Right atrium auricular region (tissue), 2 donors: Measurements from ENCODE around the gene DDOST. TPM values are rescaled to one million over a fixed set of nuclear protein-coding genes. Genes with fewer than 3 reads are reported as not detected.
A peak's percentile ranks its signal among the peaks of the same experiment; 100 is the strongest.

Source experiments
- DNase-seq: peaks from one replicate; pipeline ENCODE4 v3.0.0-alpha.2; 2019; ENCODE audit warnings: low spot score
- H3K27ac ChIP-seq, 2 donors: fragments of 200-600 bp; sonication (generic); 1 replicate in 1 of 2; 2 replicates in 1 of 2; pipeline ENCODE4 v1.5.1; 2016 to 2019
- H3K27me3 ChIP-seq, 2 donors: fragments of 200-600 bp; sonication (generic); one replicate each; pipeline versions ENCODE4 v1.5.1 to v1.6.0; 2017 to 2019
- H3K36me3 ChIP-seq: fragments of 200-600 bp; sonication (generic); one replicate; pipeline ENCODE4 v1.5.1; 2016
- H3K4me1 ChIP-seq, 2 donors: fragments of 200-600 bp; sonication (generic); one replicate each; pipeline versions ENCODE4 v1.5.1 to v1.6.0; 2017 to 2019
- H3K4me3 ChIP-seq, 2 donors: fragments of 200-600 bp; sonication (generic); 1 replicate in 1 of 2; 2 replicates in 1 of 2; pipeline ENCODE4 v1.5.1; 2017 to 2019; ENCODE audit warnings: mild to moderate bottlenecking in 1 of 2, moderate library complexity in 1 of 2
- H3K9me3 ChIP-seq, 2 donors: fragments of 200-600 bp; sonication (generic); one replicate each; pipeline ENCODE4 v1.5.1; 2019
- total RNA-seq, 2 donors: library from RNA; depleted of rRNA; stranded (reverse); fragments of >200 nt; gene quantifications; one replicate each; pipeline ENCODE4 v1.1.0, GENCODE V29; 2016
- TF ChIP-seq, protein P1 (sequence below), 2 donors: fragments of 200-600 bp; sonication (generic); IDR thresholded peaks; one replicate each; pipeline ENCODE4 v1.5.1; 2019; ENCODE audit warnings: antibody characterized with exemption in 2 of 2

DDOST gene
- total RNA-seq, 2 donors from 2014 or later: 147 to 152 TPM

GRCh38 chr1:20697563-20697962 lies 36.4 kb upstream of the DDOST start:
- no peaks in the 10 kb centered on the region for H3K36me3 ChIP-seq
- no peaks in the 10 kb centered on the region for H3K9me3 ChIP-seq
- no peaks in the 10 kb centered on the region for H3K27me3 ChIP-seq
- TF ChIP-seq, protein P1, sequence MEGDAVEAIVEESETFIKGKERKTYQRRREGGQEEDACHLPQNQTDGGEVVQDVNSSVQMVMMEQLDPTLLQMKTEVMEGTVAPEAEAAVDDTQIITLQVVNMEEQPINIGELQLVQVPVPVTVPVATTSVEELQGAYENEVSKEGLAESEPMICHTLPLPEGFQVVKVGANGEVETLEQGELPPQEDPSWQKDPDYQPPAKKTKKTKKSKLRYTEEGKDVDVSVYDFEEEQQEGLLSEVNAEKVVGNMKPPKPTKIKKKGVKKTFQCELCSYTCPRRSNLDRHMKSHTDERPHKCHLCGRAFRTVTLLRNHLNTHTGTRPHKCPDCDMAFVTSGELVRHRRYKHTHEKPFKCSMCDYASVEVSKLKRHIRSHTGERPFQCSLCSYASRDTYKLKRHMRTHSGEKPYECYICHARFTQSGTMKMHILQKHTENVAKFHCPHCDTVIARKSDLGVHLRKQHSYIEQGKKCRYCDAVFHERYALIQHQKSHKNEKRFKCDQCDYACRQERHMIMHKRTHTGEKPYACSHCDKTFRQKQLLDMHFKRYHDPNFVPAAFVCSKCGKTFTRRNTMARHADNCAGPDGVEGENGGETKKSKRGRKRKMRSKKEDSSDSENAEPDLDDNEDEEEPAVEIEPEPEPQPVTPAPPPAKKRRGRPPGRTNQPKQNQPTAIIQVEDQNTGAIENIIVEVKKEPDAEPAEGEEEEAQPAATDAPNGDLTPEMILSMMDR (IDR thresholded peaks at IDR 0.05): no peak
- H3K4me3 ChIP-seq: no peak overlapping the region
- H3K4me1 ChIP-seq: peaks cover 0 to 13% of the 10 kb centered on the region in 2 donors
- no peak for DNase-seq
- H3K27ac ChIP-seq: peak overlapping the region; percentile 71 to 83

DNA sequence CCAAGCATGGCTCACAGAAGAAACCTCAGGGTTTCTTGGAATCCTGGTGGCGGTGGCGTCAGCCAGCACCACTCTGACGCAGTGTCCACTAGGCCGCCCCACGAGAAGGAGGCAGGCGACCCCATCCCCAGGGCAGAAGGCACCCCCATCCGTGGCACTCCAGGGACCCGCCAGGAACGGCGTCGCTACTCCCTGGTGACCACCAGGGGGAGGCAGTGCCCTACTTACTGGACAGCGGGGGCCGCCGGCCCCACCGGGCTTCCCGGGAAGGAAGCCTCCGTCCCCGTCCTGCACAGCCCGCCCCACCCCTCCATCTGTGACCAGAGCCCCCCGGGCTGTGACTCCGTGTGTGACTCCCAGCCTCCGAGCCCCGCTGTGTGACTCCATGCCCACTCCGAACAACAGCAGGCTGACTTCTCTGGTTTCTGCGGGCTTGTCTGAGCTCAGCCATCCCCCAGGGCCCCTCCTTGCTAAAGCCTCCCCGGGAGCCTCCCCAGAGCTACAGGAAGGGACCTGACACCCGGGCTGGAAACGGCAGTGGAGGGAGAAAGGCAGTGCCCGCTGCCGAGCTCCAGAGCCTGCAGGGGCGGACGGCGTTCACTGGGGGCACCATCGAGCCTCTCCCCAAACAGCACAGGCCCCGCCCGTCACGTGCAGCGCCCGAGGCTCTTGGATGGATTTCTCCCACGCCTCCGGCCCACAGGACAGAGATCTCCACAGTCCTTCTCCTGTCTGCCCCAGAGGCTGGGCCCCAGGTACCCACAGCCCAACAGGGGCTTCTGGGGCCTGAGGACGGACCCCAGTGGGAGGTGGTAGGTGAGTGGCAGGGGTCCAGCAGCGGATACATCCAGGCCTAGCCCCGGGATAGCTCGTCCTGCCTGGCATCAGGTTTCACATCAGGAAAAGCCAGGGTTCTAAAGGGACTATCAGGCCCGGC lies 35.5 kb upstream of the DDOST start:
- Histone ChIP-seq H3K36me3 (no peaks in the 10 kb centered on the region), H3K4me3 (peak overlapping the region; percentile 53 to 60), H3K9me3 (no peaks in the 10 kb centered on the region), H3K4me1 (peaks cover 0 to 13% of the 10 kb centered on the region in 2 donors), H3K27ac (peak overlapping the region; percentile 71 to 83), H3K27me3 (no peaks in the 10 kb centered on the region)
- peak; percentile 87 for DNase-seq
- TF ChIP-seq, protein P1 (IDR thresholded peaks at IDR 0.05): peak; percentile 90 to 95

DNA sequence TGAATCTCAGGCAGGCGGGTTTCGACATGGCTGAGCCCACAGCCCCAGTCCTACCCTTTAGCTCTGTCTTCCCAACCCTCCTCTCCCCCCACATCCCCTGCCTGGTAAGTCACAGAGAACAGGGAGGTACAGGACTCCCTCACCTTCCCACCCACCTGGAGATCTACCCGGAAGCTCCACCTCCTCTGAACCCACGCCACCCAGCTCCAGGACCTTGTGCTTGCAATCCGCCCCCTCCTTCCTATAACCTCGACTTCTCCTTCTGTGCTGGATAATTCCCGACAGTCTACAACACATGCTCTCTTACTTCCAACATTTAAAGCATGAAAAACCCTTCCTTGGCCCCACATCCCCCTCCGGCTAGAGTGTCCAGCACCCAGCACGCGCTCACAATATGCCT lies 34.3 kb upstream of the DDOST start:
- no peak for DNase-seq
- H3K4me1 ChIP-seq: peaks cover 0 to 13% of the 10 kb centered on the region in 2 donors
- no peaks in the 10 kb centered on the region for H3K27me3 ChIP-seq
- no peaks in the 10 kb centered on the region for H3K9me3 ChIP-seq
- H3K27ac ChIP-seq: no peak overlapping the region
- H3K4me3 ChIP-seq: no peak overlapping the region
- TF ChIP-seq, protein P1 (IDR thresholded peaks at IDR 0.05): no peak
- H3K36me3 ChIP-seq: no peaks in the 10 kb centered on the region

DNA sequence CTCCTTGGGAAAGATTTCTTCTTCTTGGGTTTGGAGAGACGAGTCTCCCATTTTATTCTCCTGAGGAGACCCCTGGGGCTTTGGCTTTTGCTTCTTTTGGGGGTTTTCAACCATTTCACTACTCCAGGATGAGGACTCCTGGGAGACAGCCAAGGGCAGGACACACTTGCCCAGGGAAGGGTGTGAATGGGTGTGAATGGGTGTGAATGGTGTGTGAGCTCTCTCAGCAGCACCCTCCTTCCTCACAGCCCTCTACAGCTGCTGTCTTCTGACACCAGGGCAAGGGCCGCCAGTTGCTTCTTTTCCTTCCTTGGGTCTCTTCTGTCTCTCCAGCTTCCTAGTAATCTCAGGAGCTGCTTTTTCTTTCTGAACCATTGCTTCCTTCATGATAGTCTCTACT lies 32.5 kb upstream of the DDOST start:
- DNase-seq: no peak
- no peak overlapping the region for H3K4me3 ChIP-seq

GRCh38 chr1:20691872-20692271 lies 30.7 kb upstream of the DDOST start:
- H3K9me3 ChIP-seq: no peaks in the 10 kb centered on the region
- peaks cover 0 to 8% of the 10 kb centered on the region in 2 donors for H3K4me1 ChIP-seq
- H3K36me3 ChIP-seq: no peaks in the 10 kb centered on the region
- H3K27ac ChIP-seq: no peak overlapping the region
- TF ChIP-seq, protein P1 (IDR thresholded peaks at IDR 0.05): no peak
- no peaks in the 10 kb centered on the region for H3K27me3 ChIP-seq
- DNase-seq: no peak
- H3K4me3 ChIP-seq: no peak overlapping the region

More for the DNA sequence above, 32.5 kb upstream of the DDOST start:
- Histone ChIP-seq H3K27me3 (no peaks in the 10 kb centered on the region), H3K9me3 (no peaks in the 10 kb centered on the region), H3K36me3 (no peaks in the 10 kb centered on the region), H3K27ac (no peak overlapping the region), H3K4me1 (peaks cover 0 to 13% of the 10 kb centered on the region in 2 donors)
- TF ChIP-seq, protein P1 (IDR thresholded peaks at IDR 0.05): no peak
